Measurements from ENCODE around the gene CSGALNACT2. TPM values are rescaled to one million over a fixed set of nuclear protein-coding genes. Genes with fewer than 3 reads are reported as not detected.
A peak's percentile ranks its signal among the peaks of the same experiment; 100 is the strongest.

Gene CSGALNACT2
- total RNA-seq, 1 donor from 2014 or later: 6.6 TPM

DNA sequence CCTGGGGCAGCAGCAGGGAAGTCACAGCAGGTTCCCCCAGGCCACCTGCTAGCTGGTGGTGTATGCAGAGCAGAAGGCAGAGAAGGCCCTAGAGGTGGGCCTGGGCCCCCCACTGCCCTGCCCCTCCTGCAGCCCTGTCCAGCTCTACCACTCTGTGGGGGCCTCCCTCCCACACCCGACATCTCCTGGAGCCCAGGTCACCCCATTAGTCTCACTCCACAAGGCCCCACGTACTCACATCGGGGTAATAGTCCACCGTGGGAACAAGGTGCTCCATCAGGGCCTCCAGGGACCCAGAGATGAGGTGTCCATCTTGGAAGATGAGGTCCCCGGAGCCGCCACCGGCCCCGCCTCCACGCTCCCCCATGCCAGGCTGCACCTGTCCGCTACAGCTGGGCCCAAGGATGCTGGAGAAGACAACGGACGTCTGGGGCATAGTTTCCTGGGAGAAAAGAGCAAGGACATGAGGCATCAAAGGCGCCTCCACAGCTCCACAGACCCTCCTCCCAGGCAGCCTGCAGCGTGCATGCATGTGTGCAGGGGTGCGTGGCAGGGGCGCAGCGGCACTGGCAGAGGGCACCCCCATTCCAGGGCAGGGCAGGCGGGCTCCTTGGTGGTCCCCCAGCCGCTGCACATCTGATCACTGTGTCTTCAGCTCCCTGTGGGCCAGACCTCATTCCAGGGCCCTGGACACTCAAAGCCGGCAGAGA lies 67.6 kb downstream of the CSGALNACT2 start:
- DNase-seq: peak; percentile 33
- intact Hi-C loops (cut with DNase I): no loop called here

DNA sequence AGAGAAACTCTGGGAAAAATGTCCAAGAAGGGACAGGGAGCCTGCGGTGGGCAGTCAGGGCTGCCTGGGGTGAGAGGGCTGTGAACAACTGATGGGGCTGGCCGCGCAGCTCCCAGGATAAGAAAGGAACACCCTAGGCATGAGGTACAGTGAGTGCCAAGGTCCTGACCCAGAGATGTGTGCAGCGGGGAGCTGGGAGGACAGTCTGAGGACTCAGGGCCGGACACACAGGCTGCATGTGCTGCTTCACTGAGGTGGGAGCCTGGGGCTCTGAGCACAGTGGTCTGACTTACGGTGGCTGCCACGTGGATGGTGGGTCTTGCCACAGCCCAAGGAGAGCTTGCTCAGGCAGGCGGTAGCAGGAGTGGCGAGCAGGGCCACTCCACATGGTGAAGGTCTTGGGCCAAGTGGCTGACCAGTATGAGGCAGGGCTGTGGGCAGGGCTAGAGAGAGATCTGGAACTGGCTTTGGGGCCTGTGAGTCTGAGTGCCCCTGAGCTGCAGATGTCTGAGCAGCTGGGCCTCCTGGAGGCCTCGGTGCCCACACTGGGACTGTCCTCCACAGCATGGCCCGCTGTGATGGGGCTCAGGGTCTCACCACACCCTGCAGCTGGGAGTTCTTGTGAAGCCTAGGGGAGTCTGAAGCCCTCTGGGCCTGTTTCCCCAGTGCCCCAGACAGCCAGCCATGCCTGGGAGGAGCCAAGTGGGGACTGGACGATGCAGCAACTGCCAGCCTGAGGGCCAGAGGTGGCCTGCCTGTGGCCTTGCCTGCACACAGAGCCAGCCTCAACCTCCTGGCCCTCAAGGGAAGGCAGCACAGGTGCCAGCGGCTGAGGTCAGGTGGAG lies 68.4 kb downstream of the CSGALNACT2 start:
- DNase-seq (peak; percentile 26), ATAC-seq (ENCODE audit: poor library complexity) (no peak)
- intact Hi-C loops (cut with DNase I): no loop called here

More for the DNA sequence above, 67.6 kb downstream of the CSGALNACT2 start:
- ATAC-seq (ENCODE audit: poor library complexity): no peak

DNA sequence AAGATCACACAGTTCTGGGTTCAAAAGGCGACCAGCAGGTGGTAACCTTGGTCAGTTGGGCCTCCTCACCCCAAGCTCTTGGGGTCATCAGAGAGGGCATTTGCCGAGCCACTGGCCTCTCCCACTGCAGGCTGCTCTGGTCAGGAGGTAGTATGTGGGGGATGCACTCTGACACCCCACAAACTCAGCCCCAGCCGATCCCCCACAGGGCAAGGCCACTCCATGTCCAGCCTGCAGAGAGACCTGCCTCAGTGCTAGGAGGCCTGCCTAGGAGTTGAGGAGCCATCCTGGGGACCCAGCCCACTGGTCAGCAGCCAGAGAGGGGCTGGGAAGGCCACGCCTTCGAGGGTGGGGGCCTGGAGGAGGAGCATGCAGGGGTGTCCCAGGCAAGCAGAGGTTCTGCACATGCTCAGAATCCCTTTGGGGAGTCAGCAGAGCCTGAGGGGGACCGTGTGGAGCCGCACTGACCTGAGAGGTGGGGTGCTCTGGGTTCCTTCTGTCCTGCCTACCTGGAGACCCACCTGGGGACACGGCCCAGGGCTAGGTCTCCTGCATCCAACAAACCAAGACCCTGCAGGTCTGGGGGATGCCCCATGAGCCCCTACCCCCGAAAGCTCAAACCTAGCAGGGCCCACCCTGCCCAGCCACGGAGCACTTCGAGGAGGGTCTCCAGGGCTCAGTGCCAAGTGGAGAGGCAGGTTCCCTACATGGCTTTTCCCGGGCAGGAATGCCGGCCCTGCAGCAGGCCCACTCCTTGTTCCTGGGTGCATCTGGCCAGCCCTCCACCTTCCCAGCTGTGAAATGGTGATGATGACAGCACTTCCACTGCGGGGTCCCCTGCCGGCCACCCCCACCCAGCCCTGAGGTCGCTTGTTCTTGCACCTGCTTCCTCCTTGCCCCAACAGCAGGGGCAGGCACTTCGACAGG lies 70.2 kb downstream of the CSGALNACT2 start:
- DNase-seq (peak; percentile 38), ATAC-seq (ENCODE audit: poor library complexity) (no peak)
- intact Hi-C loops (cut with DNase I): no loop called here

GRCh38 chr10:43209074-43209455 lies 70.8 kb downstream of the CSGALNACT2 start:
- intact Hi-C loops (cut with DNase I): no loop called here
- DNase-seq (peak; percentile 22), ATAC-seq (ENCODE audit: poor library complexity) (no peak)

DNA sequence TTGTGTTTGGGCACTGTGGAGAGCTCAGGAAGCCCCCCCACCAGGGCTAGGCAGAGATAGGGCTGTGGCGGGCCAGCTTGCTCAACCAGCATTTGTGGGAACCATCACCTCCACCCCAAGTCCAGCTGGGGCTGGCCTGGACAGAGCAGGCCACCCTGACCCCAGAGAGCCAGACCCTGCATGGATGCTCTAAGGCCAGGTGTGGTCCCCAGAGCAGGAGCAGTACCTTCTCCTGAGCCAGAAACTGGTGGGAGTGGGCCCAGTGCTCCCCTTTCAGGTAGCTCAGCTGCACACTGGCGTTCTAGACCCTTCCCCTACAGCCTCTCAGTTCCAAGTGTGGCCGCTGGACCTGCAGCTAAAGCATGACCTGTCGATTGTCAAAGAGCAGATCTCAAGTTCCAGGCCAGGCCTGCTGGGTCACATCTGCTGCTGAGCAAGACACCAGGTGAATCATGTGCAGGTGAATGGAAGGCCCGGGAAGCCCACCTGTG lies 71.5 kb downstream of the CSGALNACT2 start:
- intact Hi-C loops (cut with DNase I): no loop called here
- peak; percentile 37 for DNase-seq
- ATAC-seq (ENCODE audit: poor library complexity): no peak

- DNase-seq (peak; percentile 38), ATAC-seq (ENCODE audit: poor library complexity) (no peak)
- intact Hi-C loops (cut with DNase I): no loop called here
These were observed 72.3 kb downstream of the CSGALNACT2 start for GRCh38 chr10:43210556-43210955.

DNA sequence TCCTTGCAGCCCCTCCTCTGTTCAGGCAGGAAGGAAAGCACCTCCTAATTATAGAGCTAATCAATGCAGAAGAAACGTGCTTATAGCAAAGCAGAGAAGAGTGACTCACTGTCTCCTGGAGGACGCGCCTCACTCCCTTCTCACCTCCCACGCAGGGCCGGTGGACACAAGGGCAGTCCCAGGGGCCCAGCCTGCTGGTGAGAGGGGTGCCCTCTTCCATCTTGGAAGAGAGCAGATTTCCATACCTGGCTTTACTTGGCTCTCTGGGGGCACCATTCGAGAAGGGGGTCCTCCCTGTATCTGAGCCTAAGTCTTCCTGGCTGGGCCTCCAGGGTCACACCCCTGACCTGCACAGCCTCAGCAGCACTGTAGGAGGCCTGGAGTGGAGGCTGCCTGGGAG lies 72.8 kb downstream of the CSGALNACT2 start:
- intact Hi-C loops (cut with DNase I): no loop called here
- ATAC-seq (ENCODE audit: poor library complexity): no peak
- DNase-seq: peak; percentile 19

- ATAC-seq (ENCODE audit: poor library complexity) (no peak), DNase-seq (no peak)
- intact Hi-C loops (cut with DNase I): no loop called here
These were observed 73.3 kb downstream of the CSGALNACT2 start for GRCh38 chr10:43211431-43212042.

DNA sequence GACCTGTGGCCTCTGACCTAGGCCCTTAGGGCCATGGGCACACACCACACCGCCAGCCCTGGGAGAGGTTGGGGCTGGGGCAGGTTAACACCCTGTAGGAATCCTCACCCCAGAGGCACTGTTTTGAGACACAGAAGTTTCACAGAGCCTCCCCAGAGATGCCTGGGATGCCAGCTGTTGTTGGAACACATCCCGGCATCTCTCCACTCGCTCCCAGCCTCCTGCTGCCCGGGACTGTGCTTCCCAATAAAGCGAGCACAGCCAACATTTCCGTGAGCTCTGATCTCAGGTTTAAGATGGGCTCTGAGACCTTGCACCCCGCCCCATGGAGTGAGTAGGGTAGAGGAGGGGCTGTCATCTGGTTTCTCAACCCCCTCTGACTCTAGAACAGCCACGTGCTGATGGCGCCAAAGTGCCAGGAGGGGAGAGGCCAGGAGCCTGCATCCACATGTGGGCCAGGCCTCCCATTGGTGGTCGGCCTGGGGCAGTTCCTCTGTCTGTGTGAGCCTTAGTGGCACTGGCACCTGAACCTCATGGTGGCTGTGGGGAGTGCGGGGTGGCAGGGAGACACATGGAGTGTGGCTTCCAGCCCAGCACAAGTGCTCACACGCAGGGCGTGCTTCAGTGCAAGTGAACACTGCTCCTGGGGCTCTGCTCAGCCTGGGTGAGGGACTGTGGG lies 73.9 kb downstream of the CSGALNACT2 start:
- DNase-seq (peak; percentile 38), ATAC-seq (ENCODE audit: poor library complexity) (peak; percentile 64)
- intact Hi-C loops (cut with DNase I): no loop called here

DNA sequence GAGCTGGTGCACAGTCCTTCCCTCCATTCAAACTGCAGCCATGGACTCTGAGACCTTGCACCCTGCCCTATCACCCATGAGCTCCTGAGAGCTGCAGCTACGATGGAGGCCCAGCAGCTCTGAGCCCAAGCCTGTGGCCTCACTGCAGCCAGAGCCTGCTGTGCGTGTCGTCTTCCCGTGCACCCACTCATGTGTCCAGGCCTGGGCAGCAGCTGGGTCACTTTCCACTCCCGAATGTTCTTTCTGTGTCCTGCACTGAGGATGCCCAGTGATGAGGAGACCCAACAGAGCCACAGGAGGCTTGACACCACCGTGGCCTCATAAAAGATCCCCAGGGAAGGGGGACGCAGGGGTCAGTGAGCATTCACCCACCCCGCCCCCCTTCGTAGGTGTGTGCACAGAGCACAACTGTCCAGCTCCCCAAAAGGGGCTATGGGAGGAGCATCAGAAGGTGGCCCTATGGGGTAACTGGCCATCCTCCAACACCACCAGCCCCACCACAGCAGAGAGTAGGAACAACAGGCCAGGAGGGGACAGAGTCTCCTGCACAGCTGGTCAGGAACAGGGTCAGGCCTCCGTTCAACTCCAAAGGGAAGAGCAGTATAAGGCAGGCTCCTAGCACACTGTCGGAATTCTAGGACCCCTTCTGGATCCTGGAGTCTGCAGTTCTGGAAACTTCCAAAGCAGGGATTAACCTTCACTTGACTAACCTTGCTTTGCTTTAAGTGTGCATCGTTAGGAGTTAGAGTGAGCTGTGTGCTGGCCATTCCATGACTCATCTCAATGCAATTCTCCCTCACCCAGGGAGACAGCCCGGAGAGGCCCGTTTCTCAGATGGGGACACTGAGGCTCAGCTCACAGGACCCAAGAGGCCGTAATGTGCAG lies 76.1 kb downstream of the CSGALNACT2 start:
- intact Hi-C loops (cut with DNase I): no loop called here
- no peak for ATAC-seq (ENCODE audit: poor library complexity)
- DNase-seq: peak; percentile 33

- DNase-seq: peak; percentile 27
- intact Hi-C loops (cut with DNase I): no loop called here
- ATAC-seq (ENCODE audit: poor library complexity): no peak
These were observed 76.8 kb downstream of the CSGALNACT2 start for GRCh38 chr10:43214956-43215561.

DNA sequence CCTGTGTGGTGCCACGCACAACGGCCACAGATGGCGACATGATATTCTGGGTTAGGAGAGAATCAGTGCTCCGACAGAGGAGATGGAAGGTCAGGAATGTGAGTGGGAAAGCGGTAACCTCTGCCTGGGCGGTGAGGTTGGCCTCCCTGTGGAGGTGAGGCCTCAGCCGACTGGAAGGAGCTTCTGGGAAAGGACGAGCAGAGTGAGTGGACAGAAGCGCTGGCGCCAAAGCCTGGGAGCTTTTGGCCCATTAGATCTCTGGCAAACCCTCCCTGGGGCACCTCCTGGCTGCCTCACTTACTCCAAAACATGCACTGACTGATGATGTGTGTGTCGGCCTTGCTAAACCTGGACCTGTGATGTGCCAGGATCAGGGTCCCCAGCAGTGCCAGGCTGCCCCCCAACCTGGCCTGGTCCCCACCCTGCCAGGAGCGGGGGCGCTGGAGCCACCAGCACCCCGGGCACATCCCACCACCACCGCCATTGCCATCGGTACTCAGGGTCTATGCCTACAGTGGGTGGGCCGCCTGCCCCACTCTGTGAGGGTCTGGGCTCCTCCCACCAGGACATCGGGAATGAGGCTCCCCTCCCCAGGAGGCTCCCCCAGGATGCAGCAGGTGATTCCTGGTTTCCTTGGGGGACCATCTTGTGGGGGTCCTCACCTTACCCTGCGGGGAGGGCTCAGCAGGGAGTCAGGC lies 77.7 kb downstream of the CSGALNACT2 start:
- DNase-seq (peak; percentile 35), ATAC-seq (ENCODE audit: poor library complexity) (no peak)
- intact Hi-C loops (cut with DNase I): no loop called here

GRCh38 chr10:43216931-43217562 lies 78.8 kb downstream of the CSGALNACT2 start:
- ATAC-seq (ENCODE audit: poor library complexity): no peak
- peak; percentile 14 for DNase-seq
- intact Hi-C loops (cut with DNase I): no loop called here

DNA sequence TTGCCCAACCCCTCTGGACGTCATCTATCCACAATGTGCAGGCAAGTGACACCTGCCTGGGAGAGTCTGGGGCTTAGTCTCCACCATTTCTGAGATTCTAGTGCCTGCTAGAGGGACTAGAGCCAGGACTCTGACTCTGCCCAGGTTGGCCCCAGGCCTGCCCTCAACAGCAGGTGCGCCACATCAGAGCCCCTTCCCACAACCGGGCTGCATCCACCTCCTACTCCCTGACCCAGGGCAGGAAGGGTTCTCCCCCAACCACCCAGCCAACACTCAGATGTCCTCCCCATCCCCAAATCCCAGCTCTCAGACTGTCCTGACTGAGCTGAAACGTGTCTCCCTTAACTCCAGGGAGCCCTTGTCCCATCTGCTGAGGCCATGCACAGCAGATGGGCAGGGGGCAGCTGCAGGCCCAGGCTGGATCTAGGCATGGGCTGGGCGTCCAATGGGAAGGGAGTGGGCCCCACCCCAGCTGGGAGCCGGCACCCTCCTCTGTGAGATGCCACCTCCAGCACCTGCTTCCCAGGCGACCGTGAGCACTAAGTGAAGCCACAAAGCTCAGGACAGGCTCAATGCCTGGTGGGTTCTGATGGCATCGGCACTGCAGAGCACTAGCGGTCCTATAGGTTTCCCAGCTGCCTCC lies 79.4 kb downstream of the CSGALNACT2 start:
- no peak for ATAC-seq (ENCODE audit: poor library complexity)
- DNase-seq: peak; percentile 30
- intact Hi-C loops (cut with DNase I): no loop called here
